ENCODE measurements around the gene MYOM1. TPM values are rescaled to one million over a fixed set of nuclear protein-coding genes. Genes with fewer than 3 reads are reported as not detected.

MYOM1 gene
- 1 to 10 TPM; 3.1 to 6.9 (median 5.9) TPM for total RNA-seq

GRCh38 chr18:3219631-3220335 is at the start of gene MYOM1:
TSS of gene MYOM1 (minus strand) at chr18:3219968. CDS start at chr18:3215223, 4,745 bp downstream.
- Histone ChIP-seq H3K36me3 (no peaks in the 10 kb centered on the region), H3K27me3 (no peaks in the 10 kb centered on the region), H3K4me1 (no peaks in the 10 kb centered on the region), H3K9me3 (no peaks in the 10 kb centered on the region), H3K4me3 (peak within 1 kb of the TSS in 1 of 3 donors; percentile 8), H3K27ac (peak within 1 kb of the TSS in 1 of 2 donors; percentile 15)
- TF ChIP-seq CTCF (IDR thresholded peaks at IDR 0.05), result no peak
- no peak for TF ChIP-seq POLR2A (IDR thresholded peaks at IDR 0.05)
- no peak for TF ChIP-seq POLR2AphosphoS5 (IDR thresholded peaks at IDR 0.05)
- intact Hi-C loops (cut with DNase I; ENCODE audit: low total_unique reads), result no loop called here
- DNase-seq (ENCODE audit: low spot score in 2 of 2), result no peak

- no peak for DNase-seq (ENCODE audit: low spot score in 2 of 2)
- Histone ChIP-seq H3K4me3 (no peak overlapping the region), H3K27ac (peak overlapping the region in 1 of 2 donors; percentile 3), H3K27me3 (no peaks in the 10 kb centered on the region), H3K36me3 (no peaks in the 10 kb centered on the region), H3K9me3 (no peaks in the 10 kb centered on the region), H3K4me1 (peaks cover 0 to 28% of the 10 kb centered on the region in 2 donors)
- intact Hi-C loops (cut with DNase I; ENCODE audit: low total_unique reads), result loop anchor here (10.0 kb wide), 1 partner anchor 325 kb away; no protein-coding TSS in a partner anchor
- TF ChIP-seq POLR2A (IDR thresholded peaks at IDR 0.05), result no peak
- no peak for TF ChIP-seq POLR2AphosphoS5 (IDR thresholded peaks at IDR 0.05)
- no peak for TF ChIP-seq CTCF (IDR thresholded peaks at IDR 0.05)
Observed at GRCh38 chr18:3269241-3269913, 49.6 kb upstream of the MYOM1 start.

- H3K9me3 ChIP-seq, result no peaks in the 10 kb centered on the region
- H3K27me3 ChIP-seq, result no peaks in the 10 kb centered on the region
- DNase-seq (ENCODE audit: low spot score in 2 of 2), result no peak
- H3K36me3 ChIP-seq, result no peaks in the 10 kb centered on the region
- H3K4me1 ChIP-seq, result peaks cover 0 to 28% of the 10 kb centered on the region in 2 donors
- intact Hi-C loops (cut with DNase I; ENCODE audit: low total_unique reads), result loop anchor here (10.0 kb wide), 1 partner anchor 326 kb away; no protein-coding TSS in a partner anchor
- TF ChIP-seq CTCF (IDR thresholded peaks at IDR 0.05) (no peak), POLR2A (IDR thresholded peaks at IDR 0.05) (no peak), POLR2AphosphoS5 (IDR thresholded peaks at IDR 0.05) (no peak)
- no peak overlapping the region for H3K4me3 ChIP-seq
- peak overlapping the region in 1 of 2 donors; percentile 6 for H3K27ac ChIP-seq
Observed at GRCh38 chr18:3268306-3268705, 48.5 kb upstream of the MYOM1 start.

DNA sequence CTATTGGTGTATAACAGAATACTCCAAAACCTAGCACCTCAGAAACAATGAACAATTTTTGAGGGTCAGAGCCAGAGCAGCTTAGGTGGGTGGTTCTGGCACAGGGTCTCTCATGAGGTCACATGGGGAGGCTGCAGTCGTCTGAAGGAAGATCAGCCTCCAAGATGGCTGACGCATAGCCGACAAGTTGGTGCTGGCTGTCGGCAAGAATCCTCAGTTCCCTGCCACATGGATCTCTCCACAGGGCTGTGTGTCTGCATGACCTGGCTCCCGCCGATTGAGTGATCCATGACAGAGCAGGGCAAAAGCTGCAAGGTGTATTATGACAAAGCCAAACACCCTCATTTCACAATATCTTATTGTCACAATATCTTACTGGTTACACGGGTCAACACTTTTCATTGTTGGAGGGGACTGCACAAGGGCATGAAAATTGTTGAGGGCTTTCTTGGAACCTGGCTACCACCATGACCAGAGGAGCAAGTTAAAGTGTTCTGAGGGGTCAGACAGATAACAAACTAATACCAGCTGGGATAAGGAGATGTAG is 46.4 kb upstream of the MYOM1 start:
- Histone ChIP-seq H3K27ac (peak overlapping the region in 1 of 2 donors; percentile 56), H3K9me3 (no peaks in the 10 kb centered on the region), H3K27me3 (no peaks in the 10 kb centered on the region), H3K4me1 (peaks cover 0 to 24% of the 10 kb centered on the region in 2 donors), H3K36me3 (no peaks in the 10 kb centered on the region), H3K4me3 (no peak overlapping the region)
- peak in 1 of 2 donors; percentile 74 for DNase-seq (ENCODE audit: low spot score in 2 of 2)
- intact Hi-C loops (cut with DNase I; ENCODE audit: low total_unique reads), result loop anchor here (10.0 kb wide), 1 partner anchor 329 kb away; no protein-coding TSS in a partner anchor
- TF ChIP-seq POLR2AphosphoS5 (IDR thresholded peaks at IDR 0.05), result peak in 1 of 3 donors; percentile 7
- no peak for TF ChIP-seq POLR2A (IDR thresholded peaks at IDR 0.05)

DNA sequence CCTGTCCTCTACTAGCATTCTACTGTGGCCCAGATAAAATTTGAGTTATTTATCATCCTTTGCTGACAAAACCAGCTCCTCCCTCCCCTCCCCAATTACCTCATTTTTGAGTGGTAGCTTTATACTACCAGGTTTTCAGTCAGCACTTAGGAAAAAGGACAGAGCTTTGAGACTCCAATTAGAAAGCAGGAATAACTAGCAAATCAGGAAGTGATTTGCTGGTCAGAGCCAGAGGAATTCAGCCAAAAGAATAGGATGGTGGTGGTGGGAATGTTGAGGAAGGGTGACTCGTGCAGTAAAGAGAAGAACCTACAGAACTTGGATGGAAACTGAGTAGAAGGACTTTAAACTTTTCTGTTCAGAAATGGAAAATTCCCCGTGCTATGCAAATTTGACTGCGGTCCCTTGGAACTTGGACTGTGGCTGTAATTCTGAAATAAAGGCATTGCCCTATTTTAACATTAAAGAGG is 45.8 kb upstream of the MYOM1 start:
- H3K27ac ChIP-seq, result peak overlapping the region; percentile 33 to 56
- no peak for TF ChIP-seq POLR2A (IDR thresholded peaks at IDR 0.05)
- no peak for TF ChIP-seq CTCF (IDR thresholded peaks at IDR 0.05)
- TF ChIP-seq POLR2AphosphoS5 (IDR thresholded peaks at IDR 0.05), result no peak
- DNase-seq (ENCODE audit: low spot score in 2 of 2), result no peak
- H3K36me3 ChIP-seq, result no peaks in the 10 kb centered on the region
- H3K9me3 ChIP-seq, result no peaks in the 10 kb centered on the region
- H3K27me3 ChIP-seq, result no peaks in the 10 kb centered on the region
- peak overlapping the region in 1 of 3 donors; percentile 5 for H3K4me3 ChIP-seq
- H3K4me1 ChIP-seq, result peaks cover 0 to 29% of the 10 kb centered on the region in 2 donors
- intact Hi-C loops (cut with DNase I; ENCODE audit: low total_unique reads), result loop anchor here (10.0 kb wide), 1 partner anchor 329 kb away; no protein-coding TSS in a partner anchor
